RCC 7860 (cell line): ENCODE results near the gene FTCD.
"Not testable (repeated sequence)": the region's sequence is repeated elsewhere in the genome, so short reads cannot be mapped to it uniquely, and the experiment has no call there.

Source experiments
- DNase-seq: peaks from one replicate; pipeline ENCODE4 v3.0.0-alpha.2; 2015; ENCODE audit warnings: low spot score
- FAIRE-seq: peaks from 2 replicates; lab custom pipeline; 2012; peaks lifted over from hg19 to GRCh38; lab: Jason Lieb, UNC

The FTCD gene

DNA sequence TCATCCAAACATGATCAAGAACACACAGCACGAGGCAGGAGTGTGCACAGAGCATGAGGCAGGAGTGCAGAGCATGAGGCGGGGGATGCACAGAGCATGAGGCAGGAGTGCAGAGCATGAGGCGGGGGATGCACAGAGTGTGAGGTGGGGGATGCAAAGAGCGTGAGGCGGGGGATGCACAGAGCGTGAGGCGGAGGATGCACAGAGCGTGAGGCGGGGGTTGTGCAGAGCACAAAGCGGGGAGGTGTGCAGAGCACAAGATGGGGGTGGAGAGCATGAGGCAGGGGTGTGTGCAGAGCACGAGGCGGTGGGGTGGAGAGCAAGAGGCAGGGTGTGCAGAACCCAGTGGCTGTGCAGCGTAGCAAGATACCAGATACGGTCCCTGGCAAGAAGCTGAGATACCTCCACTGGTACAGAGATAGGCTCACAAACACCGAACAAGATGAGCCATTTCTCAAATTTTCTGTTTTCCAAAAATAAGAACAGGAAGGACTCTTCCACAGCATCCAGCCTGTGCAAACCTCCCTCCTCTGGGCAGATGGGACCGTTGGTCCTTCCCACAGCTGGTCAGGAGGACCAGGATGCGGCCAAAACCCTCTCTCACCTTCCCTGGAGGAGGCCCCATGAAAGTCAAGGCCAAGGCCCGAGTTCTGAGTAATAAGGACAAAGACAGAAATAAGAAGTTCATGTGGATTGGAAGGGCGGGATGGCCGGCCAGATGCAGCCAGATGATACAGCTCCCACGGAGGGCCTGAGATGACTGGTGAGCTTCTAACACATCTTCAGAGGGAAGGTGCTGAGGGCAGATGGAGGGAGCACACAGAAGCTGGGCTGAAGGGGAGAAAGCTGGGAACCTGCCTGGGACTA is 16.9 kb upstream of the FTCD start:
- no peak for DNase-seq
- FAIRE-seq, result no peak

DNA sequence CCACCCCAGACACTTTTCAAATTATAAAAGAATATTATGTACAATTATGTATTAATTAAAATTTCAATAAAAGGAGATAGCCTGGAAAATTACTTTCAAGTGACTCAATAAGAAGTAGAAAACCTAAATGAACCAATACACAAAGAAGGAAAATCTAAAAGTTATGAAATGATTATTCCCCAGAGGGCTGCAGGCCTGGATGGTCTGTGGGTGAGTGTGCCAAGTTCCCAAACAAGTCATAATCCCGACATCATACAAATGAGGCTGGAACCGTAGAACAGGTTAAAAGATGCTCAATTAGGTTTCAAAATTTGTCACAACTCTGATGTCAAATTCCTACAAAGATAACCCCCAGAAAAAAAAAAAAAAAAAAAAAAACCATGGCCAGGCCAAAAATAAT is 16.2 kb upstream of the FTCD start:
- no peak for FAIRE-seq

DNA sequence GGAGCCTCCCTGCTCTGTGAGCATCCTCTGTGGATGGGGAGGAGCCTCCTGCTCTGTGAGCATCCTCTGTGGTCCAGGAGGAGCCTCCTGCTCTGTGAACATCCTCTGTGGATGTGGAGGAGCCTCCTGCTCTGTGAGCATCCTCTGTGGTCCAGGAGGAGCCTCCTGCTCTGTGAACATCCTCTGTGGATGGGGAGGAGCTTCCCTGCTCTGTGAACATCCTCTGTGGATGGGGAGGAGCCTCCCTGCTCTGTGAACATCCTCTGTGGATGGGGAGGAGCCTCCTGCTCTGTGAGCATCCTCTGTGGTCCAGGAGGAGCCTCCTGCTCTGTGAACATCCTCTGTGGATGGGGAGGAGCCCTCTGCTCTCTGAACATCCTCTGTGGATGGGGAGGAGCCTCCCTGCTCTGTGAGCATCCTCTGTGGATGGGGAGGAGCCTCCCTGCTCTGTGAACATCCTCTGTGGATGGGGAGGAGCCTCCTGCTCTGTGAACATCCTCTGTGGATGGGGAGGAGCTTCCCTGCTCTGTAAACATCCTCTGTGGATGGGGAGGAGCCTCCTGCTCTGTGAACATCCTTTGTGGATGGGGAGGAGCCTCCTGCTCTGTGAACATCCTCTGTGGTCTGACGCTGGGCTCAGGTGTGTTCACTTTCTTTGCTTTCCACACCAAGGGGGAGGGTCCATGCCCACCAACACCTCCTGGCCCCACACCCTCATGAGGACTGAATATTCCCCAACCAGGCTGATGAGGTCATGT is 15.2 kb upstream of the FTCD start:
- FAIRE-seq, DNase-seq: not testable (repeated sequence)

More for the DNA sequence above, 16.2 kb upstream of the FTCD start:
- no peak for DNase-seq

DNA sequence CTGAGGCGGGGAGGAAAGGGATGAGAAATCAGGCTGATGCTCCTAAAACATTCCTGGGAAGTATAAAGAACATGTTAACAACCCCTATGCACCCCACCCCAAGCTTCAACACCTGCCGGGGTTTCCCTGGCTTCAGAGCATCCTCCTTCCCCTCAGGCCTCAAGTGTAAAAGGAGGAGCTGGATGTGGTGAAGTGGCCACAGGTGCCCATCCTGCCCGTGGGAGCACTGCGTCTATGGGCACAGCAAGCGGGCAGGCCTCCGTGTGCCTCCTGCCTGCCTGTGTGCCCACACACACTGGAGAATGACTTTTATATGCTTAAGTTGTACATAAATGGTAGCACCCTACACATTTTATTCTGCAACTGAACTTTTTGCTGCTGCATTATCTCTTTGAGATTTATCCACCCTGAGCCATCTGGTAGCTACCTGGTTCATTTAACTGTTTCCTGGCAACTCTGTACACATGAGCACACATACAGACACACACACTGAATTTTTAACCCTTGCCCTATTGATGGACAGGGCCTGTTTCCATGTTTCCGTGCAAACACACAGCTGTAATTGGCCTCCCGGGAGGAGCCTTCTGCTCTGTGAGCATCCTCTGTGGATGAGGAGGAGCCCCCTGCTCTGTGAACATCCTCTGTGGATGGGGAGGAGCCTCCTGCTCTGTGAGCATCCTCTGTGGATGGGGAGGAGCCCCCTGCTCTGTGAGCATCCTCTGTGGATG is 13.4 kb upstream of the FTCD start:
- no peak for FAIRE-seq
- DNase-seq, result no peak

DNA sequence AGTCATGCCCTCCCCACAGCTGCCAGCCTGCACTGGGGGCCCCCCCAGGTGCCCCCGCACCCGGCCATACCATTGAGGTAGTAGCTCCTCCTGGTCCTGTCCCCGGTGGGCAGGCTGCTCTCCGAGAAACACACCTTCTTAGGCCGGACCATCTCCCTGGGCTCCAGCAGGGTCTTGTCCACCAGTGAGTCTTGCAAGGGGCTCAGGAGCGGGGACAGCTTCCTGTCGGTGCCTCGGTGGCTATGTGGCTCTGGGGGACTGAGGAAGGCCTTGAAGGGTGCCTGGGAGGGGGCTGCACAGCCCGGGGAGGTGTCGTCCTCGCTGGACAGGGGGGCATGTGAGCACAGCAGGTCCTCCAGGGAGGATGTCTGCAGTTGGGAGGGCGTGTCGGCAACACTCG is 12.9 kb upstream of the FTCD start:
- FAIRE-seq (no peak), DNase-seq (no peak)

DNA sequence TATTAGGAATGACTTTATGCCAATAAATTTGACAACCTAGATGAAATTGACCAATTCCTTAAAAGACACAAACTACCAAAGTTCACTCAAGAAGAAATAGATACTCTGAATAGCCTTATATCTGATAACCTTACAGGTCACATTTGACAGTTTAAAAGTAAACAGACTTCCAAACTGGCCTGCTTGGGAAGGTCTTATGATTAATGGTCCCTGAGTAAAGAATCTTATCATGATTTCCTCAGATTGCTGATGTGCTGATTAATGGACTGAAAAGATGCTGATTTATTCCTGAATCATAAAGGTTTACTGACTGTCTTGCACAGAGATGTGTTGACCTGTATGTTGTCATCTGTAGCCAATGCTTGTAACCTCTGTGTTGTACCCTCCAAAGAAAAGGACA is 9.7 kb upstream of the FTCD start:
- FAIRE-seq (no peak), DNase-seq (no peak)

DNA sequence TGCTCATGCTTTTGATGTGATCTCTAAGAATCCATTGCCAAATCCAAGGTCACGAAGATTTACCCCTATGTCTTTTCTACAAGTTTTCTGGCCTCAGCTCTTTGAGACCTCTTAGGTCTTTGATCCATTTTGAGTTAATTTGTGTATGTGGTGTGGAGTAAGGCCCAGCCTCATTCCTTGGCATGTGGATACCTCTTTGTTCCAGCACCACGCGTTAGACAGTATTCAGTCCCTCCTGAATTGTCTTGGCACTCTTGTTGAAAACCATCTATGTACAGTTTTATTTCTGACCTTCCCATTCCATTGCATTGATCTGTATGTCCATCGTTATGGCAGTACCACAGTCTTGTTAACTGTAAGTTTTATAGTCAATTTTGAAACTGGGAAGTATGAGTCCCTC is 8.0 kb upstream of the FTCD start:
- FAIRE-seq, result no peak
- DNase-seq, result no peak

DNA sequence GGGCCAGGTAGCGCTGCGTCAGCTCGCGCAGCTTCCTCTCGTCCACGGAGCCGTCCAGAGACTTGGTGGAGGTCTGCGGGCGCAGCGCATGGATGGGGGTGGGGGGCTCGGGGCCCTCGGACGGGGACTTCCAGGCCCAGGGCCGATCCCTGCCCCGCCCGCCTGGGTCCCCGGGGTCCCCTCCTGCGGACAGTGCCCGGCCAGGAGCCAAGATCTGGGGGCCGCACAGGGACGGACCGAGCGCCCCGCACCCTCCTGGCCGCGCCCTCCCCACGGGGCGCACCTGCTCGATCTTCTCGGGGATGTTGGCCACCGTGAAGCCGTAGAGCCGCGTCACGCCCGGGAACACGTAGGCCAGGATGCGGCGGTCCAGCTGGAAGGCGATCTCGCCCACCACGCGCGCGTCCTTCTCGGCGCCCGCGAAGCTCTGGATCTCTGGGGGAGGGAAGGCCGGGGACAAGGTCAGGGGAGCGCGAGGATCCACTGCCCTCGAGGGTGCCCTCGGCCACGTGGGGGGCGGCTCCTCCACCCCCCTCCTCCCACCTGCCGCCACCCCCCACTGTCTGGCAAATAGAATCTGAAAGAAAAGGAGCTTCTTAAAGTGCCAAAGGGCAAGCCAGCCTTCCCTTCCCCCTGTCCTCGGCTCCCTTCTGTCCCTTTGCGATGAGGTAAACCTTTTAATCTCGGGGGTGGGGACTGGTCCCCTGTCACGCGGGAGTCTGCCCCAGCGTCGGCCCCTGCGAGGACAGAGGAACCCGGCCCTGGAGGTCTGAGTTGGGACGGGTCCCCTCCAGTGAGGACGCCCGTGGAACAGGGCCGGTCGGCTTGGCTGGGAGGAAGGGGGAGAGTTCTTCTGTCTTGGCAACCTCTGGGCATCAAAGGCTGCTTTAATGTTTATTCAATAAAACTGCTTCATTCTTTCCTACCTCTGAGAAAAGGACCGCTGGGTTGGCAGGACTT is 6.5 kb upstream of the FTCD start:
- DNase-seq (no peak), FAIRE-seq (no peak)

DNA sequence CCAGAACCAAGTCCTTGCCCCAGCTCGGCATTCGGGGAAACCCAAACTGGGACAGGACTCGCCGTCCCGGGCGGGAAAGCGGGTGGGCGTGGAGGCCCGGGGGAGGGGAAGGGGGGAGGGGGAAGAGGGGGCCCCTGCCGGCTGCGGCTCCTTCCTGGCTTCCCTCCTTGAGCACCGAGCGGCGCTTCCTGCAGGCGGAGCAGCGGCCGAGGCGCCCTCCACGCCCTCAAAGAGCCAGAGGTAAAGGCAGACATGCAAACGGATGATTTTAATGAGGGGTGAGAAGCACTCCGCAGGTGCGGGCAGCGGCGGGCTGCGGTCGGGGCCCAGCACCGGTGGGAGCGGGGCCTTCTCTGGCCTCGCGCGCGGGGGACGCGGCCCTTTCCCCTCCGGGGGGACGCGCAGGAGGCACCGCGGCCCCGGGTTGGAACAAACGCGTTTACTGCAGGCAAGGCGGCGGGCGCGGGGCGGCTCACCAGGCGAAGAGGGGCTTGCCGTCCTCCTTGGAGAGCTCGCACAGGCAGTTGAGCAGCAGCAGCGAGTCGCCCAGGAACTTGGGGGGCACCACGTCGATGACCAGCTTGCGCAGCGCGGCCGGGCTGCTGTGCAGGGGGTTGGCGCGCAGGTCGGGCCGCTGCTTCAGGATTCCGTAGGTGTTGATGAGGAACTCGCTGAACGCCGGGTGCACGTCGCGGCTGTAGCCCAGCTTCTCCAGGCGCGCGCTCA is 5.7 kb upstream of the FTCD start:
- no peak for FAIRE-seq

DNA sequence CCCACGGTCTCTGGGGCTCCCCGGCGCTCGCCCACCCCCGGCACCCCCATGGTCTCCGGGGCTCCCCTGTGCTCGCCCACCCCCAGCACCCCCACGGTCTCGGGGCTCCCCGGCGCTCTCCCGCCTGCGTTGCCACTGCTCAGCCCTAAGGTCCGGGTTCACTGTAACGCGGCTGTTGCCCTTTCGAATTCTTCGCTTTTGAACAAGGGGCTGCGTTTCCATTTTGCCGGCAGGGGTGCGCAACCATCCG is 5.2 kb upstream of the FTCD start:
- FAIRE-seq (no peak), DNase-seq (no peak)

More for the DNA sequence above, 5.7 kb upstream of the FTCD start:
- no peak for DNase-seq

DNA sequence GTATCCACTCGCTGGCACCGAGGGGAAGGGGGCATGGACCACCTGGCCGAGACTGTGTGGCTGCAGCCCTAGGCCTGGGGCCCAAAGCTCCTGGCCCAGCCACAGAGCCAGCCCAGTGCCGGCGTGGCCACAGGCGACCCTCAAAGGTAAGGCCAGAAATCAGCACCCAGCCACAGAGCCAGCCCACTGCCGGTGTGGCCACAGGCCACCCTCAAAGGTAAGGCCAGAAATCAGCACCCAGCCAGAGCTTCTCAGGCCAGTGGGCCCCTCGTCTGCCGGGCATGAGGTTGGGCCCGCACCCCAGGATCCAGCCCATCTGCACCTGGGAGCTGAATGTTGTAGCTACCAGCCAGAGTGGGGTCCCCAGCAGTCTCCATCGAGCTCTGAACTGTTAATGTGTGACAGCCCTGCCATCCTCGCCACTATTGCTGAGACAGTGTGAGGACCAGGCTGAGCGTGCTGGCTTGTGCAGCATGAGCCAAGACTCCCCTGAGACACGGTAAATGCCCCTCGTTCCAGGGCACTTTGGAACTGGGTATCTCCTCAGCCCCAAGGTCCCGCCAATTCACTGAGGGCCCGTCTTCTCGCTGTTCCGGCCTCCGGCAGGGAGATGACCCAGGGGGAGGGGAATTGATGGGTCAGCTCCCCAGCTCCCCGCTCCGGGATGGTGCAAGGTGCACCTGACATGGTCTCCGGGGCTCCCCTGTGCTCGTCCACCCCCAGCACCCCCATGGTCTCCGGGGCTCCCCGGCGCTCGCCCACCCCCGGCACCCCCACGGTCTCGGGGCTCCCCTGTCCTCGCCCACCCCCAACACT is 4.7 kb upstream of the FTCD start:
- DNase-seq (no peak), FAIRE-seq (no peak)

DNA sequence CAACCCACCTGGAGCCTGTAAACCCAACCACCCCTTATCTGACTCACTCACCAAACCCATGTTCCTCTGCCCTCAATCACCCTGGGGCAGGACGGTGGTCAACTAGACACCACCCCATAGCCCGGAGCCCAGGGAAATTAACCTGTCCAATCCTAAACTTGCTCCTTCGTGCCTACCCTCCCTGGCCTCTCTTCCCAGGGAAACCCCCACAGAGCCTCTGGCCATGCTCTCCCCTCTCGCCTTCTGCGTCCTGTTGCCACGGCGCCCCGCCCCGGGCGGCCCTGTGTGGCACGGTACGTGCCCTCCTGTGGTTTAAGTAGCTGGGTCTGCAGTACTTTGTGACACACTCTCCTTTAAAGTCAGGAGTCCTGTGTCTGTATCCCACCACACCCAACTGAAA is 4.0 kb upstream of the FTCD start:
- DNase-seq (no peak), FAIRE-seq (no peak)

DNA sequence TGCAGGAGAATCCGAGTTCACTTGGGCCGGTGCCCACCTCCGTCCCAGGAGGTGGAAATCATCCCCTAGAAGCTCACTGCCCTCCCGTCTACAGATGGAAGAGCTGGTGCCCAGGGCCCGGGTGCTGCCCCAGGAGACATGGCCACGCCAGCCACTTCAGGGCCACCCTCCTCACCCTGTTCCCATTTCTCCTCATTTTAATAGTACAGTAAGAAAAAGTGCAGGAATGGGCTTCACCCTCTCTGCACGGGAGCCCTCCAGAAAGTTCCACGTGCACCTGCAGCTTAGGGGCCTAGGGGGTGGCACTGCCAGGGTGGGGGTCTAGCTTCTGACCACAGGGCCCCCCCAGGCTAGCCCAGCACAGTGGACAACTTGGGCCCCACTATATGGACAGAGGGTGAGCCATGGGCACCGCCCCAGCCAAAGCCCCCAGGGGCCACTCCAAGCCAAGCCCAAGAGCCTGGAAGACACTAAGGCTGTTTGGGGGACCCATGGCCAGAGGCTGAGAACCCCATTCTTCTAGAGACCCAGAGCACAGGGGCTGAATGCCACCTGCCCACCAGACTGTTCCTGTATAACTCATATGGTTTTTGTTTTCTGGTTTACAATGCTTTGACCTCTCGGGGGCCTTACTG is 3.4 kb upstream of the FTCD start:
- no peak for DNase-seq
- no peak for FAIRE-seq

DNA sequence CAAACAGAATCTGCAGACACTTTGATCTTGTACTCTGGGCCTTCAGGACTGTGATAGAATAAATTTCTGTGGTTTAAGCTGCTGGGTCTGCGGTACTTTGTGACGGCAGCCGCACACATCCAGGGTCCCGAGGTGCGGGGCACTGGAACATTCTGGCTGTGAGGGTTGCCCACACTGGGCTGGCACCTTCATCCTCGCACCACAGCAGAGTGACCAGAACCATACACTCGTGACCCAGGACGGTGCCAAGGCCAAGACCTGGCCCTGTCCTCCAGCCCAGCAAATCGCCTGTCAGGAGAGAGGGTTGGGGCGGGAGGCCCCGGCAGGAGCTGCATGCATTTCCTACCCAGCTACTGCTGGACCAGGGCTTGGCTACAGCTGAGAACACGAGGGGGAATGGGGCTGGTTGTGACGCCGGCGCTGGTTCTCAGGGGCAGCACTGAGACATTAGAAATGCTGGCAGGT is 2.6 kb upstream of the FTCD start:
- no peak for DNase-seq
- FAIRE-seq, result no peak

DNA sequence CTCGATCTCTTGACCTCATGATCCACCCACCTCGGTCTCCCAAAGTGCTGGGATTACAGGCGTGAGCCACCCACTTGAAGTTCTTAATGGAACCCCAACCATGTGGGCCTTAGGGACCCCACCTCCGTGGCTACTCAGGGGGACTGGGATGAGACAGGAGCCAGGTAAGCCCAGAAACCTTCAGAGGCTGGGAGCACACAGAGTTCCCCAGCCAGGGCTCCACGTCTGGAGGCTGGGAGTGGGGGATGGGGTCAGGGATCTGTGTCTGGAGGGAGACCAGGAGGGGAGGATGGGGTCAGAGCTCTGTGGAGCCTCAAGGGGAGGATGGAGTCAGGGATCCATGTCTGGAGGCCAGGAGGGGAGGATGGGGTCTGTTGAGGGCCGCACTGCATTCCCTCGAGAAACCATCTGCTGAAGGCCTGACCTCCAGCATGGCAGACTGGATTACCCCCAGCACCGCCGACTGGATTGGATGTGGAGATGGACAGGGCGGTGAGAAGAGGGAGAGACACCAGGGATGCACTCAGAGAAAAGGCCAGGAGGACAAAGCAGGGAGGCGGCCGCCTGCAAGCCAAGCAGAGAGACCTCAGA is 2.1 kb upstream of the FTCD start:
- no peak for DNase-seq
- no peak for FAIRE-seq

DNA sequence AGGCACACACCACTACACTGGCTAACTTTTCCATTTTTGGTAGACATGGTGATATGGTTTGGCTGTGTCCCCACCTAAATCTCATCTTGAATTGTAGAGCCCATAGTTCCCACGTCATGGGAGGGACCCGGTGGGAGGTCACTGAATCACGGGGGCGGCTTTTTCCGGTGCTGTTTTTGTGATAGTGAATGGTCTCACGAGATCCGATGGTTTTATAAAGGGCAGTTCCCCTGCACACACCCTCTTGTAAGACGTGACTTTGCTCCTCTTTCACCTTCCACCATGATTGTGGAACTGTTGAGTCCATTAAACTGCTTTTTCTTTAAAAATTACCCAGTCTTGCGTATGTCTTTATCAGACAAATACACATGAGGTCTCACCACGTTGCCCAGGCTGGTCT is 1.3 kb upstream of the FTCD start:
- FAIRE-seq, result no peak

DNA sequence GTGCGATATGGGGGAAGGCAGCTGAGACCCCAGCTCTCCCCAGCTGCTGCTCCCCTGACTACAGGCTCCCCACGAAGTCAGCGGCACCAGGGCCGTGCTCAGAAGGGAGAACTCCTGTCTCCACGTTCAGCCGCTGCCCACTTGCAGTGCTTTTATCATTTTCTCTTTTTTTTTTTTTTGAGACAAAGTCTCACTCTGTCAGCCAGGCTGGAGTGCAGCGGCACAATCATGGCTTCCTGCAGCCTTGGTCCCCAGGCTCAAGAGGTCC is 933 bp upstream of the FTCD start:
- DNase-seq (no peak), FAIRE-seq (no peak)

More for the DNA sequence above, 1.3 kb upstream of the FTCD start:
- no peak for DNase-seq

DNA sequence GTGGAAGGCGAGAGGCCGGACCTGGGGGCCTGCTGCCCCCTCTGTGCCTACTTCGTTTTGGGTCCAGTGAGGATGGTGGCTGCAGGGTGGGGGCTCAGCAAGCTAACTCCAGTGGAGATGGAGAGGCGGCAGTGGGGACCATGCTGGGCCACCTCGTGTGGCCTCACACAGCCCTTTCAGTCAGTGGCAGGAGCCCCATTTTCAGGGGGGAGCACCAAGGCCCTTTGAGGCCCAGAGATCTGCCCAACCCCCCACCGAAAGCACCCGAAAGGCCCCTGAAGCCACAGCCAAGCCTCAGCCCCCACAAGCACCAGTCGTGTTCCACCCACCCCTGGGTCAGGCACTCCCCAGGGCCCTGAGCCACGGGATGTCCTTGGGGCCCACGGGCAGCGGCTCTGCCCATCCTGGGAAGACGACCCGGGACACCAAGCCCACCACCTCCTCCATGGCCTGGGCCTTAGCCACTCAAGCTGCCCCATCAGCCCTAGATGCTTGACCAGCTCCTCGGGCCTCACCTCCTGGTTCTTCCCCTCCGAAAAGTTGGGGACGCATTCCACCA is 345 bp downstream of the FTCD start:
- DNase-seq (no peak), FAIRE-seq (no peak)
